ENCODE data around the gene C21orf91. TPM values are rescaled to one million over a fixed set of nuclear protein-coding genes. Genes with fewer than 3 reads are reported as not detected.

C21orf91 gene
- total and polyA plus RNA-seq, 4 donors = 1.8 to 7.2 (median 4.4) TPM

DNA sequence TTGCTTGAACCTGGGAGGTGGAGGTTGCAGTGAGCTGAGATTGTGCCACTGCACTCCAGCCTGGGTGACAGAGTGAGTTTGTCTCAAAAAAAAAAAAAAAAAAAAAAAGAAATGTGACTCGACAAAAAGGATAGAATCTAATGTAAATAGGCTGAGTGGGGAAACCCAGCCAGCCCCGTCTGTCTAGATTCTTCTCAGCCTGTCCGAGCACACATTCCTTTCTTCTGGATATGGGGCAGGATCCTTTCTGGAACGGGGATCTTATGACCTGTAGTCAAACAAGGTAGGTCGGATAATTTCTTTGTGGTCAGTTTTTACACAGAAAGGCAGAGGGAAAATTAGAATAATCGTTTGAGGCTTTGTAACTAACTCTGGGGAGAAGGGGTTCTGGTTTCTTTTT lies 74.1 kb downstream of the C21orf91 start (continued):
- TF ChIP-seq GABPA (IDR thresholded peaks at IDR 0.05 in 1 of 2, conservative IDR thresholded peaks at IDR 0.05 in 1 of 2) (no peak), YY1 (IDR thresholded peaks at IDR 0.05) (no peak), HNF4G (IDR thresholded peaks at IDR 0.05) (no peak), SP1 (IDR thresholded peaks at IDR 0.05) (no peak)
- TF ChIP-seq, protein P1, sequence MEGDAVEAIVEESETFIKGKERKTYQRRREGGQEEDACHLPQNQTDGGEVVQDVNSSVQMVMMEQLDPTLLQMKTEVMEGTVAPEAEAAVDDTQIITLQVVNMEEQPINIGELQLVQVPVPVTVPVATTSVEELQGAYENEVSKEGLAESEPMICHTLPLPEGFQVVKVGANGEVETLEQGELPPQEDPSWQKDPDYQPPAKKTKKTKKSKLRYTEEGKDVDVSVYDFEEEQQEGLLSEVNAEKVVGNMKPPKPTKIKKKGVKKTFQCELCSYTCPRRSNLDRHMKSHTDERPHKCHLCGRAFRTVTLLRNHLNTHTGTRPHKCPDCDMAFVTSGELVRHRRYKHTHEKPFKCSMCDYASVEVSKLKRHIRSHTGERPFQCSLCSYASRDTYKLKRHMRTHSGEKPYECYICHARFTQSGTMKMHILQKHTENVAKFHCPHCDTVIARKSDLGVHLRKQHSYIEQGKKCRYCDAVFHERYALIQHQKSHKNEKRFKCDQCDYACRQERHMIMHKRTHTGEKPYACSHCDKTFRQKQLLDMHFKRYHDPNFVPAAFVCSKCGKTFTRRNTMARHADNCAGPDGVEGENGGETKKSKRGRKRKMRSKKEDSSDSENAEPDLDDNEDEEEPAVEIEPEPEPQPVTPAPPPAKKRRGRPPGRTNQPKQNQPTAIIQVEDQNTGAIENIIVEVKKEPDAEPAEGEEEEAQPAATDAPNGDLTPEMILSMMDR (IDR thresholded peaks at IDR 0.05; ENCODE audit: low read depth, low read length, missing input control) = no peak

DNA sequence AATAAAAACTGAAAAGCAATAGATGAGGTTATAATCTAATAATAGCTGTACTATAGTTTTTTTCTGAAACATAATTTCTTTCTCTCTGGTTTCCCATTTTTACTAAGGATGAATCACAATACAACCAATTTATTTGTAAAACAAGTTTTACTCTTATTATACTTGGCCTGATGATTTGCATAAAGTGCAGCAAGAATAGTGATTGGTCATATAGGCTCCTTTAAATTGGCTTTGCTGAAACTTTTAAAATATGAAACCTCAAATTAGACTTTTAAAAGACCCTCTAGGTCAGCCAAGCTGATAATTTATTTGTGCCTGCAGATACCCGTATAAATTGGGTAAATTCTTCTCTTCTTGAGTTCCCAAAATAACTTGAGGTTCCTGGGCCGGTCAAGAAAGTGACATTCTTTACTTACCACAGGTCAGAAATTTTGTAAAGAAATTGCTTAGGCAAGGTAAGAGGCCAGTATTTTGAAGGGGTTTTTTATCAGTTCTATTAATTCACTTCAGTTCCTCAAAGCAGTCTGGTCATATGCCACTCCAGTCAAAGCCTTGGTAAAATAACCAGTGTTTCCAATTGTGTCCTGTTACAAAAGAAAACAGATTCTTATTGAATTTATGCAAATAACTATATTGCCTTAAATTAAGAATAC lies 76.1 kb downstream of the C21orf91 start:
- H3K4me1 ChIP-seq (ENCODE audit: control insufficient read depth in 4 of 4, insufficient read depth in 4 of 4, low read length in 3 of 4) = no peaks in the 10 kb centered on the region
- no peaks in the 10 kb centered on the region for H3K27me3 ChIP-seq (ENCODE audit: control insufficient read depth in 4 of 4, insufficient read depth in 4 of 4, low read length in 3 of 4)
- DNase-seq (ENCODE audit: low spot score) = no peak
- H3K9ac ChIP-seq (ENCODE audit: low read depth in 1 of 2, low read length in 2 of 2) = no peak overlapping the region
- no peaks in the 10 kb centered on the region for H3K36me3 ChIP-seq (ENCODE audit: control insufficient read depth in 4 of 4, insufficient read depth in 3 of 4, low read depth in 1 of 4, low read length in 3 of 4)
- H3K27ac ChIP-seq (ENCODE audit: low read depth in 1 of 2, low read length in 2 of 2) = no peak overlapping the region
- 88% methylated on average over 2 of the region's 2 CpGs for WGBS
- TF ChIP-seq HNF4A (conservative IDR thresholded peaks at IDR 0.05) (no peak), GABPA (IDR thresholded peaks at IDR 0.05 in 1 of 2, conservative IDR thresholded peaks at IDR 0.05 in 1 of 2) (no peak), RXRA (IDR thresholded peaks at IDR 0.05) (no peak), YY1 (IDR thresholded peaks at IDR 0.05) (no peak), FOXA2 (IDR thresholded peaks at IDR 0.05) (no peak), JUND (IDR thresholded peaks at IDR 0.05) (no peak), NR2F2 (IDR thresholded peaks at IDR 0.05) (no peak), TAF1 (conservative IDR thresholded peaks at IDR 0.05) (no peak), RAD21 (IDR thresholded peaks at IDR 0.05) (no peak), EGR1 (IDR thresholded peaks at IDR 0.05; ENCODE audit: low read depth in 2 of 2) (no peak), HNF4G (IDR thresholded peaks at IDR 0.05) (no peak), FOXA1 (IDR thresholded peaks at IDR 0.05) (no peak), SP1 (IDR thresholded peaks at IDR 0.05) (no peak)
- TF ChIP-seq, protein P2, sequence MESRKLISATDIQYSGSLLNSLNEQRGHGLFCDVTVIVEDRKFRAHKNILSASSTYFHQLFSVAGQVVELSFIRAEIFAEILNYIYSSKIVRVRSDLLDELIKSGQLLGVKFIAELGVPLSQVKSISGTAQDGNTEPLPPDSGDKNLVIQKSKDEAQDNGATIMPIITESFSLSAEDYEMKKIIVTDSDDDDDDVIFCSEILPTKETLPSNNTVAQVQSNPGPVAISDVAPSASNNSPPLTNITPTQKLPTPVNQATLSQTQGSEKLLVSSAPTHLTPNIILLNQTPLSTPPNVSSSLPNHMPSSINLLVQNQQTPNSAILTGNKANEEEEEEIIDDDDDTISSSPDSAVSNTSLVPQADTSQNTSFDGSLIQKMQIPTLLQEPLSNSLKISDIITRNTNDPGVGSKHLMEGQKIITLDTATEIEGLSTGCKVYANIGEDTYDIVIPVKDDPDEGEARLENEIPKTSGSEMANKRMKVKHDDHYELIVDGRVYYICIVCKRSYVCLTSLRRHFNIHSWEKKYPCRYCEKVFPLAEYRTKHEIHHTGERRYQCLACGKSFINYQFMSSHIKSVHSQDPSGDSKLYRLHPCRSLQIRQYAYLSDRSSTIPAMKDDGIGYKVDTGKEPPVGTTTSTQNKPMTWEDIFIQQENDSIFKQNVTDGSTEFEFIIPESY (IDR thresholded peaks at IDR 0.05) = no peak
- TF ChIP-seq, protein P1 (IDR thresholded peaks at IDR 0.05; ENCODE audit: low read depth, low read length, missing input control) = no peak
- TF ChIP-seq, protein P3, sequence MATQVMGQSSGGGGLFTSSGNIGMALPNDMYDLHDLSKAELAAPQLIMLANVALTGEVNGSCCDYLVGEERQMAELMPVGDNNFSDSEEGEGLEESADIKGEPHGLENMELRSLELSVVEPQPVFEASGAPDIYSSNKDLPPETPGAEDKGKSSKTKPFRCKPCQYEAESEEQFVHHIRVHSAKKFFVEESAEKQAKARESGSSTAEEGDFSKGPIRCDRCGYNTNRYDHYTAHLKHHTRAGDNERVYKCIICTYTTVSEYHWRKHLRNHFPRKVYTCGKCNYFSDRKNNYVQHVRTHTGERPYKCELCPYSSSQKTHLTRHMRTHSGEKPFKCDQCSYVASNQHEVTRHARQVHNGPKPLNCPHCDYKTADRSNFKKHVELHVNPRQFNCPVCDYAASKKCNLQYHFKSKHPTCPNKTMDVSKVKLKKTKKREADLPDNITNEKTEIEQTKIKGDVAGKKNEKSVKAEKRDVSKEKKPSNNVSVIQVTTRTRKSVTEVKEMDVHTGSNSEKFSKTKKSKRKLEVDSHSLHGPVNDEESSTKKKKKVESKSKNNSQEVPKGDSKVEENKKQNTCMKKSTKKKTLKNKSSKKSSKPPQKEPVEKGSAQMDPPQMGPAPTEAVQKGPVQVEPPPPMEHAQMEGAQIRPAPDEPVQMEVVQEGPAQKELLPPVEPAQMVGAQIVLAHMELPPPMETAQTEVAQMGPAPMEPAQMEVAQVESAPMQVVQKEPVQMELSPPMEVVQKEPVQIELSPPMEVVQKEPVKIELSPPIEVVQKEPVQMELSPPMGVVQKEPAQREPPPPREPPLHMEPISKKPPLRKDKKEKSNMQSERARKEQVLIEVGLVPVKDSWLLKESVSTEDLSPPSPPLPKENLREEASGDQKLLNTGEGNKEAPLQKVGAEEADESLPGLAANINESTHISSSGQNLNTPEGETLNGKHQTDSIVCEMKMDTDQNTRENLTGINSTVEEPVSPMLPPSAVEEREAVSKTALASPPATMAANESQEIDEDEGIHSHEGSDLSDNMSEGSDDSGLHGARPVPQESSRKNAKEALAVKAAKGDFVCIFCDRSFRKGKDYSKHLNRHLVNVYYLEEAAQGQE (IDR thresholded peaks at IDR 0.05) = no peak
- TF ChIP-seq, protein P4, sequence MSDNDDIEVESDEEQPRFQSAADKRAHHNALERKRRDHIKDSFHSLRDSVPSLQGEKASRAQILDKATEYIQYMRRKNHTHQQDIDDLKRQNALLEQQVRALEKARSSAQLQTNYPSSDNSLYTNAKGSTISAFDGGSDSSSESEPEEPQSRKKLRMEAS (IDR thresholded peaks at IDR 0.05) = no peak
- TF ChIP-seq, protein P5, sequence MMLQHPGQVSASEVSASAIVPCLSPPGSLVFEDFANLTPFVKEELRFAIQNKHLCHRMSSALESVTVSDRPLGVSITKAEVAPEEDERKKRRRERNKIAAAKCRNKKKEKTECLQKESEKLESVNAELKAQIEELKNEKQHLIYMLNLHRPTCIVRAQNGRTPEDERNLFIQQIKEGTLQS (IDR thresholded peaks at IDR 0.05) = no peak
- H3K9me3 ChIP-seq (ENCODE audit: control insufficient read depth in 4 of 4, low read length in 3 of 4) = no peaks in the 10 kb centered on the region
- H3K4me3 ChIP-seq (ENCODE audit: low read depth in 1 of 3, low read length in 3 of 3) = no peak overlapping the region

Data from liver (tissue), 9 donors.